GM21528 (cell line): ENCODE data around the gene ASXL1.

Source experiments
- ATAC-seq: cut with Tn5 transposase; IDR thresholded peaks from one replicate; pipeline ENCODE4 v1.9.1; 2021; ENCODE audit warnings: mild to moderate bottlenecking, moderate library complexity; ENCODE audit not compliant: unreplicated experiment, low FRiP score

ASXL1 gene

GRCh38 chr20:32436142-32436861, 78.2 kb downstream of the ASXL1 start:
- ATAC-seq, result no peak

- no peak for ATAC-seq
These were observed 78.8 kb downstream of the ASXL1 start for GRCh38 chr20:32436968-32437367.

- ATAC-seq, result no peak
These were observed 79.4 kb downstream of the ASXL1 start for GRCh38 chr20:32437391-32438074.

- ATAC-seq, result no peak
These were observed 80.3 kb downstream of the ASXL1 start for GRCh38 chr20:32438331-32438858.

GRCh38 chr20:32439132-32439829, 81.2 kb downstream of the ASXL1 start:
- no peak for ATAC-seq

GRCh38 chr20:32440069-32440757, 82.1 kb downstream of the ASXL1 start:
- ATAC-seq, result no peak

- ATAC-seq, result no peak
These were observed 82.6 kb downstream of the ASXL1 start for GRCh38 chr20:32440758-32441078.

GRCh38 chr20:32441638-32442037, 83.5 kb downstream of the ASXL1 start:
- no peak for ATAC-seq

GRCh38 chr20:32442630-32443373, 84.7 kb downstream of the ASXL1 start:
- ATAC-seq, result no peak

- ATAC-seq, result no peak
These were observed 85.3 kb downstream of the ASXL1 start for GRCh38 chr20:32443386-32443974.

GRCh38 chr20:32444474-32445220, 86.5 kb downstream of the ASXL1 start:
- no peak for ATAC-seq

GRCh38 chr20:32445539-32446273, 87.6 kb downstream of the ASXL1 start:
- no peak for ATAC-seq

GRCh38 chr20:32446301-32447100, 88.4 kb downstream of the ASXL1 start:
- ATAC-seq, result no peak

GRCh38 chr20:32447136-32448027, 89.3 kb downstream of the ASXL1 start:
- no peak for ATAC-seq

- no peak for ATAC-seq
These were observed 90.3 kb downstream of the ASXL1 start for GRCh38 chr20:32448306-32449056.
